Adipocyte (in vitro differentiated cells): ENCODE measurements around the gene MGA.
A peak's percentile ranks its signal among the peaks of the same experiment; 100 is the strongest.

Experiments used
- DNase-seq: peaks from one replicate; pipeline ENCODE4 v3.0.0-alpha.2; 2015; ENCODE audit warnings: low read depth
- H3K27me3 ChIP-seq: replicated peaks from 2 replicates; pipeline ENCODE4 v1.7.0; 2013; ENCODE audit warnings: mild to moderate bottlenecking, low read length, moderate library complexity; ENCODE audit not compliant: control insufficient read depth, insufficient read depth
- H3K36me3 ChIP-seq: 2 replicates; pipeline ENCODE4 v1.7.0; 2013; ENCODE audit warnings: low read length, mild to moderate bottlenecking, moderate library complexity; ENCODE audit not compliant: control insufficient read depth, insufficient read depth, severe bottlenecking
- H3K4me1 ChIP-seq: 2 replicates; pipeline ENCODE4 v1.7.0; 2013; ENCODE audit warnings: mild to moderate bottlenecking, low read length, moderate library complexity; ENCODE audit not compliant: control insufficient read depth, insufficient read depth
- H3K4me3 ChIP-seq: 2 replicates; pipeline ENCODE4 v1.7.0; 2013; ENCODE audit warnings: mild to moderate bottlenecking, low read length, moderate library complexity
- H3K9ac ChIP-seq: 2 replicates; pipeline ENCODE4 v1.7.0; 2013; ENCODE audit warnings: mild to moderate bottlenecking, low read length, moderate library complexity
- H3K9me3 ChIP-seq: 2 replicates; pipeline ENCODE4 v1.7.0; 2013; ENCODE audit warnings: mild to moderate bottlenecking, low read length, moderate library complexity; ENCODE audit not compliant: control insufficient read depth

The MGA gene

DNA sequence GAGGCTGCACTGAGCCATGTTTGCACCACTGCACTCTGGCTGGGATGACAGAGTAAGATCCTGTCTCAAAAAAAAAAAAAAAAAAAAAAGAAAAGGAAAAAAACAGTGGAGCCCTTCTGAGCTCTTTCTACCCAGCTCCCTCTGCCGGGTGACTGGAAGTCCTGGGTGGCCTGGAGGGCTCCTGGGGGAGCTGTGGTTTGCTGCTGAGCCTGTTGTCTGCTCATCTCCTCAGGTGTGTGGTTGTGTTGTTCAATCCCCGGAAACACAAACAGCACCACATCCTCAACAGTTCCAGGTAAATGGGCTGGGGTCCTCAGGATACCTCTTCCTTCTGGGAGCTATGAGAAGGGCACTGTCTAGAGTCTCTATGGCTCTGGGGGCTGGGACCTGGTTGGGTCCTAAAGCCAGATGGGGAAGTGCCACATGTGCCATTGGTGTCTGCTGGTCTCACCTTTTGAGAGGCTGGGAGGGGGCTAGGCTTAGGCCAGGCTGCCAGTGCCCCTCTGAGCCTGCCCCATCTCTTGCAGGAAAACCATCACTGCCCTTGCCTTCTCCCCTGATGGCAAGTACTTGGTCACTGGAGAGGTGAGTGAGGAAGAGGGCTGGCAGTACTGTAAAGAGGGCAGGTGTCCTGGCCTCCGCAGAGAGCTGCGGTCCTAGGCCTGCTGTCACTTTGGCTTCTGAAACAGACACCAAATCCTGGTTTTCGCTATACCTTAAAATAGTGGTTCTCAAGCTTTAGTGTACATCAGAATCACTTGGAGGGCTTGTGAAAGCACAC lies 150.6 kb downstream of the MGA start:
- DNase-seq = no peak
- Histone ChIP-seq H3K27me3 (no peaks in the 10 kb centered on the region), H3K9ac (no peak overlapping the region), H3K36me3 (peaks cover 26% of the 10 kb centered on the region), H3K9me3 (no peaks in the 10 kb centered on the region), H3K4me1 (peaks cover 8% of the 10 kb centered on the region), H3K4me3 (no peak overlapping the region)

- H3K36me3 ChIP-seq = peaks cover 33% of the 10 kb centered on the region
- H3K9ac ChIP-seq = no peak overlapping the region
Measured at GRCh38 chr15:41811432-41812195, 151.4 kb downstream of the MGA start.

GRCh38 chr15:41812820-41813375 lies 152.7 kb downstream of the MGA start:
- Histone ChIP-seq H3K4me1 (peaks cover 8% of the 10 kb centered on the region), H3K9ac (no peak overlapping the region), H3K27me3 (no peaks in the 10 kb centered on the region), H3K4me3 (no peak overlapping the region), H3K9me3 (no peaks in the 10 kb centered on the region), H3K36me3 (peaks cover 46% of the 10 kb centered on the region)
- DNase-seq = no peak

More at GRCh38 chr15:41811432-41812195, 151.4 kb downstream of the MGA start:
- DNase-seq = peak; percentile 95
- Histone ChIP-seq H3K9me3 (no peaks in the 10 kb centered on the region), H3K4me1 (peaks cover 8% of the 10 kb centered on the region), H3K4me3 (no peak overlapping the region), H3K27me3 (no peaks in the 10 kb centered on the region)

DNA sequence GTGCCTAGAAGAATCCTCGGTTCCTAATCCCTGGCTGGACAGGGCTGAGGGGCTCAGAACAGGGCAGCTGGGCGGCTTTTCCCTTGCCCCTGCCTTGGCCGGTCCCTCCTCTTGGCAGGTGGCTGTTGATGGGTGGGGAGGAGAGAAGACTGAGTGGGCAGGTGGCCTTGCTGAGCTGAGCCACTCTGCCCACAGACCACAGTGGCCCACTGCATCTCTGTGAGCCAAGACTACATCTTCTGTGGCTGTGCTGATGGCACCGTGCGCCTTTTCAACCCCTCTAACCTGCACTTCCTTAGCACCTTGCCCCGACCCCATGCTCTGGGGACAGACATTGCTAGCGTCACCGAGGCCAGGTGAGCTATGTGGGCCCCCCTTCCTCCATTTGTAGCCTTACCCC lies 153.2 kb downstream of the MGA start:
- H3K9ac ChIP-seq = no peak overlapping the region
- H3K36me3 ChIP-seq = peaks cover 51% of the 10 kb centered on the region
- H3K9me3 ChIP-seq = no peaks in the 10 kb centered on the region
- H3K4me1 ChIP-seq = peaks cover 8% of the 10 kb centered on the region
- DNase-seq = no peak
- H3K27me3 ChIP-seq = no peaks in the 10 kb centered on the region
- H3K4me3 ChIP-seq = no peak overlapping the region

DNA sequence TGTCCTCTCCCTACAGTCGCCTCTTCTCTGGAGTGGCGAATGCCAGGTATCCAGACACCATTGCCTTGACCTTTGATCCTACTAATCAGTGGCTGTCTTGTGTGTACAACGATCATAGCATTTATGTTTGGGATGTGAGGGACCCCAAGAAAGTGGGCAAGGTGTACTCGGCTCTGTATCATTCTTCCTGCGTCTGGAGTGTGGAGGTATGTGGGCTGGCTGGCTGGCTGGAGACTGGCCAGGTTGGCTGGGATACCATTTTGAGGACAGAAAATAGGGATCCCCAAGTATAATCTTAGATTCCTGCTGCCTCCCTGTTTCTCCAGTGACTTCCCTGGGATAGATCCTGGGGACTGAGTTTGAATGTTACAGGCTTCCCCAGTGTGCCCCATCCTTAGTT lies 154.3 kb downstream of the MGA start:
- no peaks in the 10 kb centered on the region for H3K27me3 ChIP-seq
- no peaks in the 10 kb centered on the region for H3K9me3 ChIP-seq
- H3K36me3 ChIP-seq = peaks cover 62% of the 10 kb centered on the region
- H3K9ac ChIP-seq = no peak overlapping the region
- peaks cover 2% of the 10 kb centered on the region for H3K4me1 ChIP-seq
- H3K4me3 ChIP-seq = no peak overlapping the region
- DNase-seq = no peak

GRCh38 chr15:41816788-41817187 lies 156.6 kb downstream of the MGA start:
- Histone ChIP-seq H3K4me3 (no peak overlapping the region), H3K27me3 (no peaks in the 10 kb centered on the region), H3K9ac (no peak overlapping the region), H3K9me3 (no peaks in the 10 kb centered on the region), H3K4me1 (no peaks in the 10 kb centered on the region), H3K36me3 (peaks cover 84% of the 10 kb centered on the region)
- DNase-seq = no peak

- Histone ChIP-seq H3K9ac (no peak overlapping the region), H3K27me3 (no peaks in the 10 kb centered on the region), H3K9me3 (no peaks in the 10 kb centered on the region), H3K4me1 (no peaks in the 10 kb centered on the region), H3K36me3 (peaks cover 85% of the 10 kb centered on the region), H3K4me3 (no peak overlapping the region)
- no peak for DNase-seq
Measured at GRCh38 chr15:41817327-41817726, 157.1 kb downstream of the MGA start.

DNA sequence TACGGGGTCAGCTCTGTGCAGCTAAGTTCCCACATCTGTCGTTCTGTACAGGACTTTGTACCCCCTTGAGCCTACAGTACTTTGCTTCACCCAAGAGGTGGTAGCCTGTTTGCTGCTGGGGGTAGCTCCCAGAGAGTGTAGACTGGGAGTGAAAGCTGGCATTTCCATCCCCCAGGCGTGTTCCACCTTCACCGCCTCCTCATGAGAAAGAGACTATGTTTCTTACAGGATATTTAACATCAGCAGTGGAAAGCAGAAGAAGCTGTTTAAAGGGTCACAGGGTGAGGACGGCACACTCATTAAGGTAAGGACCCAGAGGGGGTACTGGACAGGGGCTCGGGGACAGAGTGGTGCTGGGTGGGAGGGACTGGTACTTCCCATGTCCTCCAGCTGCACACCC lies 157.6 kb downstream of the MGA start:
- Histone ChIP-seq H3K4me3 (no peak overlapping the region), H3K4me1 (no peaks in the 10 kb centered on the region), H3K9ac (no peak overlapping the region), H3K9me3 (no peaks in the 10 kb centered on the region), H3K36me3 (peaks cover 85% of the 10 kb centered on the region), H3K27me3 (no peaks in the 10 kb centered on the region)
- DNase-seq = no peak

DNA sequence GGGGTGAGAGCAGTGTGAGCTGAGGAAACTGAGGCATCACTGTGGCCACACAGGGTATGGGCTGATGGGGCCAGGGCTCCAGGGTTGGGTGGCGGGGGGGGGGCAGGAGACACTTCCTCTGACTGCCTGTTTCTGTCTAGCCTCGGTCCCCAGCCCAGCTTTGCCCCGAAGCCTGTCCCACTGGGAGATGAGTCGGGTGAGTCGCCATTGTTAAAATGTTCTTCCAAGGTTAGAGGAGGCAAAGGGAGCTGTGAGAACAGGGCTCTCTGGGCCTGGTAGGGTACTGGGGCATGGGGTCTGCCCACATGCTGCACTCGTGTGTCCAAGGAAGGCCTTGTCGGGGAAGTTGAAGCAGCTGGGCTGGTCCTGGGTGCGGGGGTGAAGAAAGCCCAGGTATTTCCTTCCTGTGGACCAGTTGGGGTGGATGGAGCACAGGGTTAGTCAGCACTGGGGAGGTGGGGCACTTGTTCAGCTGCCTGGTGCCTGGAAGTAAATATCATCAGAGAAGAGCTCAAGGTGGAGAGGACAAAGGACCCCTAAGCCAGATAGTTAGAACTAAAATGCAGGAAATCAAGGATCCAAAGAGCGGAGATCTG lies 159.3 kb downstream of the MGA start:
- Histone ChIP-seq H3K4me3 (no peak overlapping the region), H3K4me1 (no peaks in the 10 kb centered on the region), H3K9me3 (no peaks in the 10 kb centered on the region), H3K36me3 (peaks cover 94% of the 10 kb centered on the region), H3K9ac (no peak overlapping the region), H3K27me3 (no peaks in the 10 kb centered on the region)
- DNase-seq = no peak

DNA sequence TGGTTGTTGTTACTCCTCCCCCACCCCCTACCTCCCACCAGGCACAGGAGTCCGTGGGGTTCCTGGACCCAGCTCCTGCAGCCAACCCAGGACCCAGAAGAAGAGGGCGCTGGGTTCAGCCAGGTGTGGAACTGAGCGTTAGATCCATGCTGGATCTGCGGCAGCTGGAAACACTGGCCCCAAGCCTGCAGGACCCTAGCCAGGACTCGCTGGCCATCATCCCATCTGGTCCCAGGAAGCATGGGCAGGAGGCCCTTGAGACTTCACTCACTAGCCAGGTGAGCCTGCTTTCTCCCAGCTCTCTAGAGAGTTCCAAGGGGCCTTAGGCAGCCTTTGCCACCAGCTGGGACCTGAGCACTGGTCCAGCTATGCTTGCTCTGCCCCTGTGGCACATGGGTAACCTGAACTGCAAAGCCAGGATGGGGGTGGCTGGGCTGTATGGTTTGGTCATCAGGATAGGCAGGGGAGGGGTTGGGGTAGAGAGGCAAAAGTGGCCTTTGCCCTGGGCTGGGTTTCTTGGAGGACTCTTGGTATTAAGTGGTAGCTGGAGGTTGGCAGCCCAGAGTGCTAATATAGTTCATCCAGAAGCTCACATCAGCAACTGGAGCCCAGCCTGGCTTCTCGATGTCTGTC lies 160.7 kb downstream of the MGA start:
- DNase-seq = no peak
- H3K4me3 ChIP-seq = no peak overlapping the region
- H3K4me1 ChIP-seq = no peaks in the 10 kb centered on the region
- no peaks in the 10 kb centered on the region for H3K9me3 ChIP-seq
- H3K9ac ChIP-seq = no peak overlapping the region
- peaks cover 92% of the 10 kb centered on the region for H3K36me3 ChIP-seq
- no peaks in the 10 kb centered on the region for H3K27me3 ChIP-seq

GRCh38 chr15:41821831-41822230 lies 161.6 kb downstream of the MGA start:
- DNase-seq = no peak
- Histone ChIP-seq H3K36me3 (peaks cover 87% of the 10 kb centered on the region), H3K27me3 (no peaks in the 10 kb centered on the region), H3K4me3 (no peak overlapping the region), H3K9me3 (no peaks in the 10 kb centered on the region), H3K9ac (no peak overlapping the region), H3K4me1 (no peaks in the 10 kb centered on the region)
